ENCODE measurements around the gene PIGT.

The PIGT gene

GRCh38 chr20:45415822-45416637 is at the start of gene PIGT:
TSS of gene PIGT (plus strand) at chr20:45416141. CDS start at chr20:45416157, 16 bp downstream.
- DNase-seq (ENCODE audit: low spot score), result peak; percentile 87

GRCh38 chr20:45366192-45366591 is 49.7 kb upstream of the PIGT start:
- DNase-seq (ENCODE audit: low spot score), result no peak

- DNase-seq (ENCODE audit: low spot score), result no peak
Observed at GRCh38 chr20:45366631-45367030, 49.3 kb upstream of the PIGT start.

- no peak for DNase-seq (ENCODE audit: low spot score)
Observed at GRCh38 chr20:45367126-45367525, 48.8 kb upstream of the PIGT start.

- DNase-seq (ENCODE audit: low spot score), result no peak
Observed at GRCh38 chr20:45368221-45368980, 47.5 kb upstream of the PIGT start.

GRCh38 chr20:45370571-45371160 is 45.3 kb upstream of the PIGT start:
- no peak for DNase-seq (ENCODE audit: low spot score)

- DNase-seq (ENCODE audit: low spot score), result no peak
Observed at GRCh38 chr20:45372241-45372640, 43.7 kb upstream of the PIGT start.

- DNase-seq (ENCODE audit: low spot score), result no peak
Observed at GRCh38 chr20:45372646-45373352, 43.1 kb upstream of the PIGT start.

- peak; percentile 85 for DNase-seq (ENCODE audit: low spot score)
Observed at GRCh38 chr20:45373353-45374100, 42.4 kb upstream of the PIGT start.

GRCh38 chr20:45374101-45374467 is 41.9 kb upstream of the PIGT start:
- no peak for DNase-seq (ENCODE audit: low spot score)

- no peak for DNase-seq (ENCODE audit: low spot score)
Observed at GRCh38 chr20:45374966-45375365, 41.0 kb upstream of the PIGT start.

- no peak for DNase-seq (ENCODE audit: low spot score)
Observed at GRCh38 chr20:45377269-45377668, 38.7 kb upstream of the PIGT start.

- DNase-seq (ENCODE audit: low spot score), result no peak
Observed at GRCh38 chr20:45378191-45378590, 37.8 kb upstream of the PIGT start, which contains the start of gene TP53TG5. TSS of gene TP53TG5 (minus strand) at chr20:45378325. CDS start at chr20:45378236, 89 bp downstream.

- no peak for DNase-seq (ENCODE audit: low spot score)
Observed at GRCh38 chr20:45387274-45387673, 28.7 kb upstream of the PIGT start.

- DNase-seq (ENCODE audit: low spot score), result no peak
Observed at GRCh38 chr20:45390931-45391330, 25.0 kb upstream of the PIGT start.

GRCh38 chr20:45391559-45391958 is 24.4 kb upstream of the PIGT start:
- DNase-seq (ENCODE audit: low spot score), result no peak

- DNase-seq (ENCODE audit: low spot score), result no peak
Observed at GRCh38 chr20:45392733-45393132, 23.2 kb upstream of the PIGT start.

GRCh38 chr20:45394221-45395113 is 21.5 kb upstream of the PIGT start:
- no peak for DNase-seq (ENCODE audit: low spot score)

- DNase-seq (ENCODE audit: low spot score), result no peak
Observed at GRCh38 chr20:45395114-45395415, 20.9 kb upstream of the PIGT start.

GRCh38 chr20:45399018-45399417 is 16.9 kb upstream of the PIGT start:
- no peak for DNase-seq (ENCODE audit: low spot score)
